ENCODE measurements around the gene HOXA5.

Gene HOXA5

DNA sequence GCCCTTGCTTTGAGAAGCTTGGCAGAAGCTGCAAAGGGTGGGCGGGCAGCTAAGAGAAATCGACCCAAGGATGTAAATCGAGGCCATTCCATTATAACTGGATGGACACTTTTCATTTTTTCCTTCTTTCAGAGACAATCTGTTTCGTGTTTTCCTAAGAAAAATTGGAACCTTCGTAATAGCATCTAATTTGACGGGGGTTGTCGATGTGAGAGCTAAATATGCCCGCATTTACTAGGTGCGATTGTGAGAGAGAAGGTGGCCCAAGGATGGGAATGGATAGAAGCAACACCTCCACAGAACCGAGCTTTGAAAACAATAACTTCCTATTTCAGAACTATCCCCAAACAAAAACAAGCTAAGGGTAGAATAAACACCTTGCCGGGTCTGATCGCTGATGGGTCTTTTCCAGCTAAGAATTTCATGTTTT, 12.1 kb downstream of the HOXA5 start:
- no peak for DNase-seq

DNA sequence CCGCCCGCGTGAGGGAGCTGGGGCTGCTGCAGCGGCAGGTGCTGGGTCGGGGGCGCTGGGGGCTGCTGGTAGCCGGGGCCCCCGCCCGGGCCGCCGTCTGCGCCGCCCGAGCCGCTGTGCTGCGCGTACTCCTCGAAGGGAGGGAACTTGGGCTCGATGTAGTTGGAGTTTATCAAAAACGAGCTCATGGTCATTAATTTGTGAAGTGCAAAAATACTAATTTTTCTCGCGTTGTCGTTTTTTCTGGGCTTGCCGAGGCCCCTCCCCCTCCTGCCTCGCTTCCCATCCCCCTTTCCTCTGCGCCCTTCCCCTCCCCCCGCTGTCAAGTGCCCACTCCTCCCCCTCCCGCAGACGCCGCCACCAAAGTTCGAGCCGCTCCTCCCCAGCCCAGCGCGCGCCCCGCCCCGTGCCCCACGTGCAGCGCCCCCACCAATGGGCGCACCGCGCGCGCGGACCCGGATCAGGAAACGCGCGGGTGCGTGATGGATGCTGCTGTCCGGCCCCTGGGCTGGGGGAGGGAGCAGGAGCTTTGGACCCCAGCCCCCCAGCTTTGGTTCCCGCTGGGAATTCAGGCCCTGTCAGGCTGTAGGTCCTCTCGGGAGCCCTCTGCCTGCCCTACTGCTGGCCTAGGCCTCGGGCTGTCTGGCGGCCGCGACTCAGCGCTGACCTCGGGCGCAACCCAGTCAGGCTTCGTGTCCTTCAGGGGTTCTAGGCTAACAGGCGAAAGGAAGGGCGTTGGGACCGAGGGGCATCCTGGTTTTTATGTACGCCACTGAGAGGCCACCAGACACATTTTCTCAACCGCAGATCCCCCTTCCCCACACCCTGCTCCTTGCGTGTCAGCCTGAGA, 12.7 kb downstream of the HOXA5 start, which contains the start of gene HOXA4:
TSS of gene HOXA4 (minus strand) at position 218 of the 850 bp plus-strand sequence. CDS start at position 194, 24 bp downstream.
- DNase-seq, result peak; percentile 67 to 86

DNA sequence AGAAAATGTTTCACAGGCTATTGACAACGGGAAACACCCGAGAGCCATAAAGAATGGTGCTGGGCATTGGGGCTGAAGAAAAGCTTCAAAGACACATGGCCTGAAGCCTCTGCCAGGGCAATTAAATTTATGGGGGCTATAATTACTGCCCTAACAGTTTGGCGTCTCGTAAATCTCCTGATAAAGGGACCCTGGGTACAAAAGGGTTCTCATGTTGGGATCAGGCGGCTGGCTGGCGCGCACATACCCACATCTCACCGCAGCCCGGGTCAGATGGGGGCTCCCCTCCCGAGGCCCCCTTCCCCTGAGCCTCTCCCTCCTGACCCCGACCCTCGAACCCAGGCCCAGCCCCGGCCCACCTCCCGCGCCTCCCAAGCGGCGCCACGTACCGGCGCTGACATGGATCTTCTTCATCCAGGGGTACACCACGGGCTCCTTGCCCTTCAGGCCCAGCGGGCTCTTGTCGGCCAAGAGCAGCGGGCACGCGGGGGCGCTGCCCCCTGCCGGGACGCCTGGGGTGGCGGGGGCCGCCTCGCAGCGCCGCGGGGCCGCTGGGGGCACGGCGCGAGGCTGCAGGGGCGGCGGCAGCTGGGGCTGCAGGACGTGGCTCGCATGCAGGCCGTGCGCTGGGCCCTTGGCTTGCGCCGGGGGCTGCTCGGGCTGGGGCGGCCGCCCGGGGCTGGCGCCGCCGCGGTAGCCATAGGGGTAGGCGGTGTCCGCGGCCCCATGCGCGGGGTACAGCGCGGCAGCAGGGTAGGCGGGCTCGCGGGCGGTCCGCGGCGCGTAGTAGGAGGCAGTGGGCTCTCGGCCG, 13.5 kb downstream of the HOXA5 start:
- no peak for DNase-seq

DNA sequence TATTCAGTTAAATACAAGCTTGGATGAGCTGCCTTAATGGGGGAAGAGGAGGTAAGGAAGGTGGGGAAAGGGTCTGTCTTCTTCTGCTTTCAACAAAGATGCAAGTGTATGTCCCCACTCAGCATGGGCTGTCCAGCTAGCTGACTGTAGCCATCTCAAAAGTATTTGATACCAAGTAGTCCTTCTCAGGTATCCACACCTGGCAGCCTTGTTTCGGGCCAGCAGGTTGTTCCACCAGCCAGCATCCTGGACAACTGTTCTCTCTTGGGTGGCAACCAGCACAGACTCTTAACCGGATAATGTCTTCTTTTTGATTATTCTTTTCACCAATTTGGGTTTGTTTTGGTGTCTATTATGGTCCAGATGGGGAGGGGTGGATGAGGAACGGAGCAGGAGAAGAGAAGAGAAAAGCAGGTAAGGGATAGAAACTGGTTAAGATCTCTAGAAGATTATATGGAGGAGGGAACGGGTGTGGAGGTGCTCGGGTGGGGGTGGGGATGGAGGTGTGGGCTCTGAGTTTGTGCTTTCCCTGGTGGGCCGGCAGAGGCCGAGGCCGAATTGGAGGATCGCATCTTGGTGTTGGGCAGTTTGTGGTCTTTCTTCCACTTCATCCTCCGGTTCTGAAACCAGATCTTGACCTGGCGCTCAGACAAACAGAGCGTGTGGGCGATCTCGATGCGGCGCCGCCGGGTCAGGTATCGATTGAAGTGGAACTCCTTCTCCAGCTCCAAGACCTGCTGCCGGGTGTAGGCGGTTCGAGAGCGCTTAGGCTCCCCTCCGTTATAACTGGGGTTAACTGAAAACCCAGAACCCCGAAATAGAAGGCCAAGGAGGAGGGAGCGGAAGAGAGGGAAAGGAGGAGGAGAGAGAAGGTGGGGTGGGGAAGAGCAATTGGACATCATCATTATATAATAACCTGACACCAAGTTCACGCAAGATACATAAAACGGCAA, 14.4 kb downstream of the HOXA5 start:
- DNase-seq, result no peak

DNA sequence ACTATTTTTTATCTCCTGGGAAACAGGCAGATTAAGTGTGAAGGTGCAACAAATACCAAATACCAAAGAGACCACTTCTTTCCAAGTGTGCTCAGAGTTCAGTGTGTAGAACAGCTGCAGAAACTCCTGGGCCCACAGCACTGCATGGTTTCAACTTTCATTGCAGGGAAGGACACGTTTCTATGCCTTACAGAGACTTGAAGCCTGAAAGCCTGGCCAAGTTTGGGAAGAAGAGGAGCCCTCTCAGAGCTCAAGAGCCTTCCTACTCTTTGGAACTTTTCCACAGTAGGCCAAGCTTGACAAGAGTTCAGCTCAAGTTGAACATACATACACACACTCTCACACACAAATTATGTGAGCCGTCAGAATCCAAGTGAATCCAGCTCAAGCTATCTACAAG, 15.4 kb downstream of the HOXA5 start:
- DNase-seq, result no peak

DNA sequence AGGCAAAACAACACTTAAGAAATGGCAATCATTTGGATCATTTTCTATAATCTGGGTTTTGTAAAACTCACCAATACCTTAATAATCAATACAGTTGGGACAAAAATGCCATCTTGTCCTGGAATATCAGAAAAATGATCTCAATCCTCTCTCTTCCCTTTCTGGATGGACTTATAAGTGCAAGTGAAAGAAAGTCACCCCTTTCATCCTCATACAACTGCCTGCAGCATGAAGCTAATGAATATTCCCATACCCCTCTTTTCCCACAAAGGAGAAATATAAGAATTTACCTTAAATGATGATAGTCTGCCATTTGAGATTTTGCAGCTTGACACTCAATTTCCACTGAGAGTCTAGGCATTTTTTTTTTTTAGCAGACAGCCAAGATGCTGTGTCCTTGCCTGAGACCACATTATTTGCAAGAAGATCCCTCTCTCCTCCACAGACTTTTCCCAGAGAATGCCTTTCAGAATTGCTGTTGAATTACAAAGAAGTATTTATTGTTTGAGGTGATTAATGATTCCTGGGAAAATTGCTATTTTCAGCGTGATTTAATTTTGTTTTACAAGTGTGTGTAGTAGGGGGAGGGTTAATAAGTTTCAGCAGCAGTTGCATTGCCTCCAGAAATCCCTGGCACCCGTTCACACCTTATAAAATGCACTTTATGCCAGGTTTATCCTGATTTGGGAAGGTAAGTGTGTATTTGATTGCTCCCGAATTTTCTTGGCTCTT, 16.7 kb downstream of the HOXA5 start:
- DNase-seq, result no peak

DNA sequence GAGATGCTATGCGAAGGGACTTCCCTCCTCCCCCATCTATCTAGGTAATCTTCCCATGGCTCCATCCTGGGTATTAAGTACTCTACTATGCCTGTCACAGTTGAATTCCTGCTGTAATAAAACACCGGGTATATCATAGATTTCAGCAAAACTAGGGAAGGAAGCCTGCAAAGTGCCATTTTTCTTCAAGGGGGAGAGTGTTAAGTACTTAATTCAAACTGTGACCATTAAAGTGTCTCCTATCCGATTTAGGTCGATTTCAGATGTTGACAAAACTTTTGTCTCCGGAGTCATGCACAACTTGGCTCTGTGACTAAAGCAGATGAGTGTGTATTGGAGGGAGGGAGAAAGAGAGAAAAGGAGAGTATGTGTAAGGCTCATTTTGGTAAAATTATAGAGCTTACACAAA, 17.5 kb downstream of the HOXA5 start:
- no peak for DNase-seq

DNA sequence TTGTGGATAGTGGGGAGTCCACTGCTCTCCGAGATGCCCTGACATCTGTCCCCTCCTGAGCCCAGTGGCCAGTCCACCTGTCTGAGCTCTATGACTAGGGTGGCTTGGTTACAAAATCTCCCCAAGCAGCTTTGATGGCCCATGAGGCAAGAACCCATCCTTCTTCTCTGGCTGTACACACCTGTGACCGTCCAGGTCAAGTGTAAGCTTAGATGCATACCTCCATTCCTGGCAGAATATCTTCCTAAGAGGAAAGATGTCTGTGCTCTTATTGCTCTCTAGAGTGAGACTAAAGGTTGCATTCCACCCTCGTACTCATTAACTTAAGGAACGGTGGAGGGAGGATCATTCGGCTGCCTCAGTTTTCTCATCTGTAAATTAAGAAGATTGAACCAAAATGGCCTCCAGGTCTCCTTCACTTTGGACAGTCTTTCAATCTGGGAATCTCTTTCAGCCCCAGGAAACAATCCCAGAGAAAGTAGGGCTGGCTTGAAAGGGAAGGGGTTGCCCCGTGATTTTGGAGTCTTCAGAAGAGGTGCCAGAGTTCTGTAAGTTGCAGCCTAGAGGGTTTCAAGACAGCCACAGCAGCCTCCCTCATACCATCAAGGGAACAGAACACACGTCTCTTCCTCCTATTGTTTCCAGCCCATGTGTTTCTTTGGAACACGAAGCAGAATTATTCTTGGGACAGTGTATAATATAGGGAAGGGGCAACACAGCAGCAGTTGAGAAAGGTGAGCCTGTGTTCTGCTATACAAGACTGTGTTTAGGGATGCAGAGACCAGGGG, 18.4 kb downstream of the HOXA5 start:
- no peak for DNase-seq

DNA sequence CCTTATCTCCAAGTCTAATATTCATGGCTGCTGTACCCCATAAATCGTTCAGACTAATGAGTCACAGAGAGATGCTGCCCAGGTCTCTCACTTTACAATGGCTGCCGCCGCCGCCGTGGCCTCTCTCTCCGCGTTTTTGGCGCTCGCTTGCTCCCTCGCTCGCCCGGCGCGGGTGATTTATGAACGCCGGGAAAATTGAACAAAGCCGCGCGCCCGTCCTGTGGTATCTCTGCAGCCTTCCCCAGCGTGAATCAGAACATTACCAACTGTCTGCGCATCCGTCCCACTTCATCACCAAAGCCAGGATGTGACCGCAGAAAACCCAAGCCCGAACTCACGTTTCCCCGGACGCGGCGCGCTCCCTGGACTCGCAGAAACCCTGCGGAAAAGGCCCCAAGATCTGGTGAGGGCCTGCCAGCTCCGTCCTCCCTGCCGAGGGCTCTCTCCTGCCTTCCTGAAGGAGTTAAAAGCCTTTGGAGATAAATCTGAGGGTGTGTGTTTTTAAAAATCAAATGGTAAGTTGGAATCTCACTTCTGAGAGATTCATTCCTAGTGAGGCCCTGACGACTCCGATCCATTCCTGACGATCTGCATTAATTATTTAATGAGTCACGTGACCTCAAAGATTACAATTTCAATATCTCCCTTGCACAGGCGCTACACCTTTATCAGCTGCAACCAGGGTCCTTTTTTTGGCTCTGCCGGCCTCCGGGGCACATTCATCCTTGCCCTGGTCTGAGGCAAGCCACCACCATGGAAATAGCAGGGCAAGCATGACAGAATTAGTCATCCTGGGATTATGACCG, 19.2 kb downstream of the HOXA5 start:
- no peak for DNase-seq

DNA sequence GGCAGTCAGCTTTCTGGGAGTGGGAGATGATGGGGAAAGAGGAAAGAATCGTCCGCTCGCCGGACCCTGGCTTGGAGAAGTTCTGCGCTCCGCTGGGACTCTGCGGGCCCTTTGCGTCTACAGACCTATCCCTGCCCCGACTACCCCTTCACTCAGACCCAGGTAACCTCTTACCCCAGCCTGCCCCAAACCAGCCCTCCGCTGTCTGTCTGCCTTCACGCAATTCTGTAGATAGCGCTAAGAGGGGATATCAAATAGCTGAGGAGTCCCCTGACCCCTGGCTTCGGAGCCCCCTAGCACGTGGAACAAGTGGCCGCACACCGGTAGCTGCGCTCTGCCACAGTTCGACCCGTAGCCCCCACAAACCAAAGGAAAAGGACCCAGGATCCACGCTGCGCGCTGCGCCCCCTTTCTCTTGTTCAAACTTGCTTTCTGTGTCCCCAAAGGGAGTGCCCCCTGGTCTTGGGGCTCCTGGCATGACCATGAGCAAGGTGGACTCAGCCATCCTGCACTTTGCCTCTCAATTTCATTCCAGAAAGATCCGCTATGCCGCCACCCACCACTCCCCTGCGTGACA, 19.9 kb downstream of the HOXA5 start:
- DNase-seq, result no peak

DNA sequence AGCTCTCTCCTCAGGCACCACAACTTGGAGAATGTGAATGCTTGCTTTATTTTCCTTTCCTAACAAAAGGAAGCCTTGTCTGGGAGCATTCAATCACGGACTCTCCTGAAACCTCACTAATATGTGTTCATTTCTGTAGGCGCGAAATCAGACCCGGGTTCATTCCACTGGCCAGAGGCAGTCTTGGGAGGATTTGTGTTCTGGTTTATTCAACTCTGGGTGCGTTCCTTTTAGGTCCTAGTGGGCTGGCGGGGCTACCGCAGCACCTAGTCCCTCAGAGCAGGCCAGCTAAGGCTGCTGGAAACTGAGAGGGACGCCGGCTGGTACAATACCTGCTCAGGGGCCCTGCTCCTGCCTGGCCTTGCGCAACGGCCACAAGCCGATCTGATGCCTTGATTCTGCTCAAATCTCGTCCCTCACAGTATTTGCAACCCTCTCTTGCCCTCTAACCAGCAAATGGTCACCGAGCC, 20.4 kb downstream of the HOXA5 start:
- DNase-seq, result no peak

DNA sequence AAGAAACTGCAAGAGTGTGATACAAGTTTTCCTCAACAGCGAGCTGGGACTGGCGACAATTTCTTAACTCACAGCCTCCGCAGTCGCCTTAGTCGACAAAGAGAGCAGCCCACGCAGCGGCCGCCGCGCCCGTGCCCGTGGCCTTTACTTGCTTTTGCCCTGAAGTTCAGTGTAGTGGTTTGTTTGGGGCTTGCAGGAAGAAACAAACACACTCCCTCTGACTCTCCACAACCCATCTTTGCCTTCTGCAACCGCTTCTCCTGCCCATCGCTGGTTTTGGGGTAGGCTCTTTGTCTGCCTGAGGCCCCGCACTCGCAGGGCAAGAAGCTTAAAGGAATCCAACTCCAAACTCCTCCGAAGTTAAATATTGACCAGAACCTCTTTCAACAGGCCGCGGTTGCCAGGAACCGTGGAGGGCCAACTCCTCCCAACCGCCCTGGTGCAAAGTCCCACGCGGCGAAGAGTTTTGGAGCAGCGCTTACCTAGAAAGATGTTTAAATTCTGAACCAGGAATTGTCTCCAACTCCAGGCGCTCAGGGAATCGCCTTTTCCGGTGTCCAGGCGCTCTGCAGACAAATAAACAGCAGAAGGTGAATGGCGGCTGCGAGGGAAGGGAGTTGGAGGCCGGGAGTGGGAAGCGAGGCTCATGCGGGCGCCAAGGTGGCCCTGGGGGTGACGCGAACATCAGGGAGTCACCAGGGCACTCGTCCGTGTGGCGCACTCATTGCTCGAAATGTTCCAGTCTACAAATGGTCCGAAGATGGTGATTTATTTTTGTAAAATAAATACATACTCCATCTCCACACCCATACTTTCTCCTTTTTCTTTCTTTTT, 21.2 kb downstream of the HOXA5 start:
- no peak for DNase-seq

DNA sequence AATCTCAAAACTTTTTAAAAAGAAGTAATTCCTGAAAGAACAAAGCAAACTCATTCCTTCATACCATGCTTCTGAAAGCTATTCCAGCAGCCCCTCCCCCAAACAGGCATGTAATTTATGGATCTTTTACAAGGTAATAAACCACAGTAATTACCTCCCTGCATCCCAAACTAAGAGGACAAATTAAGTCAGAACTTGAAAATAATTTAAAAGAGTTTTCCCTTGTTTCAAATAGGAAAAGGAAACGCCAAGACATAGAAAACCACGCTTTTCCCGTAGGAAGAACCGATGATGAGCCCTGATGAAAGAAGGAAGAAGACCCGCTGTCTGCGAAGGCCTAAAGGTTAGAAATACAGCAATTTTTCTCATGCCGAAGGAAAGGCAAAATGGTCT, 21.8 kb downstream of the HOXA5 start:
- DNase-seq, result no peak

DNA sequence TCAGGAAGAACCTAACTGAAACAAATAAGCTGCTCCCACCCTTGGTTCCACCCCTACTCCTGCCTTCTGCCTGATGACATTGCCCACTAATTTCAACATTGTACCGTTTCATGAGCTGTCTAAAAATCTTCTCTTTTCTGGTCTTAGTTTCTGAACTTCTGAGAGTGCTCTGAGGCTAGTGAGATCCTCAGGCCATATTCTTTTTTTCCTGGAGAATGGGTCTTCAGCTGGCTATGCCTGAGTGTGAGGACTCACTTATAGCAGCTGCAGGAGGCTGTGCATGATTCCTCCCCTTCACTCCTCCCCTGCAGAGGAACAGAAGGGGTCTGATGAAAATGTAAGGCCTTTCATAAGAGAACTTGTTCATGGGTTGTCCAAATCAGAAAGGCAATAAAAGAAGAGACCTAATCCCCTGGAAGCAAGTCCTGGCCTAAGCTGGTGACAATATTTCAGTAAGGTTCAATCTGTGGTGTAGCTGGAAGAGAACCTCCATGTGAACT, 24.0 kb downstream of the HOXA5 start:
- DNase-seq, result no peak

DNA sequence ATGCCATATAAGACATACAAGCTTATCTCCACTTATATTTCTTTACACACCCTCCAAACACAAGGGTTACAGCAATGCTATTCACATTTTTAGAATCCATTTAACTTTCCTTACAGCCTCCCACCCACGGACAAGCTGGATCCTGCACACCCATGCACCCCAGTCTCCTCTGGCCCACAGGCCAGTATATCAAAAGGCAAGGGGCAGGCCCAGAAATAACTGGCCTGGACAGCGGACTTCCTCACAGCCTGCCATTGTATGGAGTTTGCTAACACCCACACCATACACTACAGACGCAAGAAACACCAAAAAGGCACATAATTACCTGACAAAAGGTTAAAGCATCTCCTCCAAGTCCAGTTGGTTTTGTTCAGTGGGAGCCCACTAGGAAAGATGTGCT, 24.9 kb downstream of the HOXA5 start:
- no peak for DNase-seq

DNA sequence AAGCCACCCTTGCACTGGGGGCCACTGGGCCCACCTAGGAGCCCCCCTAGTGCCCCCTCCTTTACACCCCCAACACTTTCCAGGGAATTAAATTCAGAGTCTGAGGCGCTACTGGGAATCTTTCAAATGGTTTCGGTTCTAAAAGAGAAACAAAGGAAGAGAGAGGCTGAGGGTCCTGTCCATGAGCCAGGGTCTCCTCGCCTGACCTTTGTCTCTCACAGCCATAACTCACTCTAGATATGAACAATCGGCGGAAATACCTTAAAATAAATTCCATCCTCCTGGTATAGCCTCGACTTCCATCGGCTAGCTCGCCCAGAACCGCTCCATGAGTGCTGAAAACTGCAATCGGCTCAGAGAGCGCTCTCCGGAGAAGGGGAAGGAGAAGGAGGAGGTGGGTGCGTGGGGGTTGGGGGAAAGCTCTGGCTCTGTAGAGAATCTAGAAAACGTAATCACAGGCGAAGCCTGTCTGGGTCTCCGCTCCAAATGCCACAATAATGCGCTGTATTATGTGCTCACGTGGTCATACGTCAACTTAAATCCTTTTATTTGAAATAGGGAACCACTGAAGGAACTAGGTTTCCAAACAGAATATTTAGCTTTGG, 25.5 kb downstream of the HOXA5 start:
- no peak for DNase-seq

DNA sequence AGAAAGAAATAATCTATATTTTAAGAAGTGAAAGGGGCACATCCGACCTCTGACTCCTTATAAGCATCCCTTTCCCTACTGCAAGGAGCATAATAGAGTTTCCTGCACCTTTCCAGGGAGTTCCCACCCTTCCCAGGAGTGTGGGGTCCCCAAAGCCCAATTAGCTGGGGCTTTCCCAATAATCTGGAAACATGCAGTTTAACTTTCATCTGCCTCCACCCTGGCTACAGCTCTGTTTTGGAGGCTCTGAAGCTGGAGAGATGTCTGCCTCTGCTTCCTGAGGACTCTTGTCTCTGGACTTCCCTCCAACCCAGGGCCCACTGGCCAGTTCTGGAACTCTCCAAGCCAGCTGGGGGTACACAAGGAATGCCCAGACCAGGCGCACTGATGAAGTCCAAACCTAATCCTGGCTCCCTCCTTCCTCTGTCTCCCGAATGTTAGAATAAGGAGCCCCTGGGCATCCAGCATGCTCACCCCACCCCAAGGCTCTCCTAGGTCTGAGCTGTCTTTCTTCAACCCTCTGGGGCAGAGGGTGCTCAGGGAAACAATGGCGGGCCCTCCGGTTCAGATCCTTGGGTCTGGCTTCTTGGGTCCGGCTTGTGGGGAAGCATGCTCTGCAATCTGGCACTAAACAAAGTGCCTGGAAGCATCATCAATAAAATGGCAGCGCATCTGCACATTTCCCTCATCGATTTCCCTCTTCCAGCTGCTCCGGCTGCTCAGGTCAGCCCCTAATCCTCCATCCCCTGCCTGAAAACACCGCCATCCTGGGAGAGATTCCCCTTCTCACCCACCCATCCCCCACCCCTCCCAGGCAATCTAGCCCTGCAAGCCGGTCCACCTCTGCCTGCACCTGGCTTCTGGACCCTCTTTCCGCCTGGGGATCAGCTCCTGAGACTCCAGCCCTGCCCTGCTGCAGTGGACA, 26.3 kb downstream of the HOXA5 start:
- no peak for DNase-seq

Measured in inflammatory macrophage treated with lipopolysaccharide for 1 hour (primary cell).